ENCODE results near the gene GALM. TPM values are rescaled to one million over a fixed set of nuclear protein-coding genes. Genes with fewer than 3 reads are reported as not detected.

Gene GALM
- total RNA-seq, 6 experiments from 2014 or later = 26.2 to 47.9 (median 36.7) TPM

GRCh38 chr2:38629684-38630083, 36.2 kb upstream of the GALM start:
- Histone ChIP-seq H3K9me3 (no peaks in the 10 kb centered on the region), H3K4me3 (no peak overlapping the region), H3K27ac (no peak overlapping the region), H3K36me3 (no peaks in the 10 kb centered on the region), H3K27me3 (no peaks in the 10 kb centered on the region), H3K4me1 (no peaks in the 10 kb centered on the region)
- intact Hi-C loops (cut with DNase I) = no loop called here
- no peak for DNase-seq
- ATAC-seq = no peak
- no peak for TF ChIP-seq POLR2A (IDR thresholded peaks at IDR 0.05)
- no CpG with 5 or more reads among the region's 1 CpG for WGBS (ENCODE audit: insufficient coverage, low coverage, low lambda C conversion rate, missing lambda C conversion rate)

GRCh38 chr2:38631976-38632375, 33.9 kb upstream of the GALM start:
- H3K27me3 ChIP-seq = no peaks in the 10 kb centered on the region
- no peak for ATAC-seq
- intact Hi-C loops (cut with DNase I) = no loop called here
- H3K27ac ChIP-seq = no peak overlapping the region
- no peak for TF ChIP-seq CTCF (IDR thresholded peaks at IDR 0.05)
- DNase-seq = no peak
- H3K4me3 ChIP-seq = no peak overlapping the region
- H3K36me3 ChIP-seq = no peaks in the 10 kb centered on the region
- no peaks in the 10 kb centered on the region for H3K4me1 ChIP-seq
- no peaks in the 10 kb centered on the region for H3K9me3 ChIP-seq
- 69% methylated on average over 2 of the region's 2 CpGs for WGBS (ENCODE audit: insufficient coverage, low coverage, low lambda C conversion rate, missing lambda C conversion rate)

- no peaks in the 10 kb centered on the region for H3K27me3 ChIP-seq
- no peaks in the 10 kb centered on the region for H3K4me1 ChIP-seq
- H3K9me3 ChIP-seq = no peaks in the 10 kb centered on the region
- H3K27ac ChIP-seq = no peak overlapping the region
- ATAC-seq (no peak), DNase-seq (no peak)
- TF ChIP-seq POLR2A (IDR thresholded peaks at IDR 0.05) (no peak), CTCF (IDR thresholded peaks at IDR 0.05) (no peak)
- intact Hi-C loops (cut with DNase I) = no loop called here
- H3K36me3 ChIP-seq = no peaks in the 10 kb centered on the region
- no peak overlapping the region for H3K4me3 ChIP-seq
These were observed 32.9 kb upstream of the GALM start for GRCh38 chr2:38632980-38633379.

- Histone ChIP-seq H3K4me3 (no peak overlapping the region), H3K4me1 (no peaks in the 10 kb centered on the region), H3K9me3 (no peaks in the 10 kb centered on the region), H3K36me3 (no peaks in the 10 kb centered on the region), H3K27me3 (no peaks in the 10 kb centered on the region), H3K27ac (no peak overlapping the region)
- intact Hi-C loops (cut with DNase I) = no loop called here
- ATAC-seq (no peak), DNase-seq (no peak)
- 27% methylated on average over 2 of the region's 2 CpGs for WGBS (ENCODE audit: insufficient coverage, low coverage, low lambda C conversion rate, missing lambda C conversion rate)
- TF ChIP-seq POLR2A (IDR thresholded peaks at IDR 0.05) = no peak
- no peak for TF ChIP-seq CTCF (IDR thresholded peaks at IDR 0.05)
These were observed 32.0 kb upstream of the GALM start for GRCh38 chr2:38633895-38634294.

- TF ChIP-seq POLR2A (IDR thresholded peaks at IDR 0.05) = no peak
- TF ChIP-seq CTCF (IDR thresholded peaks at IDR 0.05) = no peak
- H3K36me3 ChIP-seq = no peaks in the 10 kb centered on the region
- DNase-seq (no peak), ATAC-seq (no peak)
- intact Hi-C loops (cut with DNase I) = no loop called here
- no peaks in the 10 kb centered on the region for H3K9me3 ChIP-seq
- H3K4me3 ChIP-seq = no peak overlapping the region
- H3K4me1 ChIP-seq = no peaks in the 10 kb centered on the region
- WGBS (ENCODE audit: insufficient coverage, low coverage, low lambda C conversion rate, missing lambda C conversion rate) = 43% methylated on average over 3 of the region's 3 CpGs
- no peak overlapping the region for H3K27ac ChIP-seq
- no peaks in the 10 kb centered on the region for H3K27me3 ChIP-seq
These were observed 31.2 kb upstream of the GALM start for GRCh38 chr2:38634684-38635083.

Measured in right lobe of liver (tissue), 6 donors.